Hematopoietic multipotent progenitor cell treated with erythropoietin and hydrocortisone succinate and interleukin-3 and kit ligand, for 4 days (in vitro differentiated cells): Measurements from ENCODE around the gene MRPL58.

Source experiments
- DNase-seq: peaks from one replicate; pipeline ENCODE4 v3.0.0-alpha.2; 2015

Gene MRPL58

DNA sequence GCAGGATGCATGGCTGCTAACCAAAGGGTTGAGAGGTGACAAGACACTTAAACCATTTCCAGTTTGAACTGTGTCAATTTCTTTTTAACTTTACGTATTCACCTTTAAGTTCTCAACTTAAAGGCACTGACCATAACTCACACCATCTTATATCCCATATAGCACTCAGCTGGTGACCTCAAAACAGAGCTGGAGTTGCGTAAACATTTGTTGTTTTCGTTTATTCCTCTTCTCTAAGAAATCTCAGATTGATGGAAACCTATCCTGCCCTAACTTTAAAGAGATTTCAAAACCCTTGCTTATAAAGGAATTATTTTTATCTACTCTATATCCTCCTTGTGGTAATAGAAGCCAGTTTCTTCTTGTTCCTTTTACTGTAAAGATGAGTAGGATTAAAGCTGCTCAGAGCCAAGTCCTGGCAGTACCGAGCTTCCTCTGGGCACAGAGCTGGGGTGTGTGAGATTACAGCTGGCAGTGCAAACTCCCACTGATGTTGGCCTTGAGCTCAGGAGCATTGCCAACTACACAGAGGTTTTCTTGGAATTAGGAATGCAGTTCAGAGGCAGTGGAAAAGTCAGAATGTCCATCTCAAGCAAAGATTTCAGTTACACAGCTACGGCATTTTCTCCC, 35.9 kb downstream of the MRPL58 start:
- peak; percentile 41 for DNase-seq

GRCh38 chr17:75049057-75049456, 36.6 kb downstream of the MRPL58 start:
- DNase-seq = no peak

GRCh38 chr17:75049706-75050105, 37.2 kb downstream of the MRPL58 start:
- no peak for DNase-seq

GRCh38 chr17:75051941-75052340, 39.5 kb downstream of the MRPL58 start:
- DNase-seq = no peak

GRCh38 chr17:75059369-75060345, 47.2 kb downstream of the MRPL58 start:
- DNase-seq = peak; percentile 85

GRCh38 chr17:75060434-75061054, 48.1 kb downstream of the MRPL58 start:
- DNase-seq = no peak

GRCh38 chr17:75061055-75061438, 48.6 kb downstream of the MRPL58 start:
- no peak for DNase-seq

- DNase-seq = no peak
These were observed 49.1 kb downstream of the MRPL58 start for GRCh38 chr17:75061618-75062017.

DNA sequence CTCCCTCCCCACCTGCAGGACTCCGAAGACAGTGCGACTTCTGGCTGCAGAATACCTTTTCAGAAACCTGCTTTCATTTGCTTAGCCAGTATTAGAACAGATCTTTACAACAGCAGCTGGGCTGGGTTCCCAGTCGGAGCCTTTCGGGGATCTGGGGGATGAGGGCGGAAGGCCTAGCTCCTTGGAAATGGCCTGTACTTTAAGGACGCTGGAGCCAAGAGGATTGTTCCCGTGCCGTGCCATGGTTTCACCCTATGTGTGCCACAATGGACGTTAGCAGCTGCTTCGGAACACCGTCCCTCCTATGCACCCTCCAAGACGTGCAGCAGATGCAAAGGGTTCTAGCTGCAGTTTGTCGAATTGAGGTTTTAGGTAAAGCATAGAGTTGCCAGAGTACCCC, 50.7 kb downstream of the MRPL58 start:
- DNase-seq = no peak

DNA sequence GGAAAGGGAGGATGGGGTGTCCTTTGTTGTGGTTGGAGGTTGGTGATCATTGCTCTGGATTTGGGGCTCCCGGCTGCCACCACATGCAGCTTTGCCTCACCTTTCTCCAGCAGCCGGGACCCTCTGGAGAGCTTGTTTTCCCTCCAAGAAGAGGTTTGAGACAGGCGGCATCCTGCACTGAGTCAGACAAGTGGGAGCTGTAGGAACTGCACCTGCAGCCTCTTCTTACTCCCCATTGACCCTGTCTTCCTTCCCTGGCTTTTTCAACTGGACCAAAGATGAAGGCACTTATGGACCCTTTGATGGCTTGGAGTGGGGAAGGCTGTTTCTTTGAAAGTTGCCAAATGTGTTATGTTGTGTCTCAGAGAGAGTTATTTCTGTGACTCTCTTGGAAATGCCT, 51.2 kb downstream of the MRPL58 start:
- DNase-seq = no peak

- no peak for DNase-seq
These were observed 51.6 kb downstream of the MRPL58 start for GRCh38 chr17:75064040-75064439.

GRCh38 chr17:75064460-75064859, 52.0 kb downstream of the MRPL58 start:
- DNase-seq = no peak

- no peak for DNase-seq
These were observed 52.5 kb downstream of the MRPL58 start for GRCh38 chr17:75064867-75065561.

DNA sequence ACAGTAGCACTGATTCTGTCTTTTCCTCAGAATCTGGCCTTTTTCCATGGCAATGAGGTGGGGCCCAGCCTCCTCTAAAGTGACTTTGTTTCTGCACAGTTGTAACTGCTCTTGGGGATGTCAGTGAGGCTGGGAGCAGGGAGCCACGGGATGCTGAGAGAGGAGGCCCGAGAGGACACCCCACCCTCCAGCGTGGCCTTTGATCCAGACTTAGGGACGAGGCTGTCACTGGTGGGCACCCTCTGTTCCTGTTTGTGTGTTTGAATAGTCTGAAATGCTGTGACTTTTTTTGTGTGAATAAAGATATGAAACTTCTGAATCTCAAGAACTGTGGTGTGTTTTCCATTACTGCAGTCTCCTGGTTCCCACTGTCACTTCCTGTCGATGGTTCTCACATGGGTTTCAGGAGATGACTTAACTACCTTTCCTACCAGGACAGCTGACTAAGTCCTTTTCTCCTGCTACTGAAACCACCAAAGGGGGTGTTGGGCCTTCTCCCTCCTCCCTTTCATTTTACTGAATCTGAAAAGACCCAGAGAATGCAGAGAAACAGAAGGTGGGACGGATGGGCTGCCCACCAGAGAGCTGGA, 53.2 kb downstream of the MRPL58 start:
- DNase-seq = no peak

DNA sequence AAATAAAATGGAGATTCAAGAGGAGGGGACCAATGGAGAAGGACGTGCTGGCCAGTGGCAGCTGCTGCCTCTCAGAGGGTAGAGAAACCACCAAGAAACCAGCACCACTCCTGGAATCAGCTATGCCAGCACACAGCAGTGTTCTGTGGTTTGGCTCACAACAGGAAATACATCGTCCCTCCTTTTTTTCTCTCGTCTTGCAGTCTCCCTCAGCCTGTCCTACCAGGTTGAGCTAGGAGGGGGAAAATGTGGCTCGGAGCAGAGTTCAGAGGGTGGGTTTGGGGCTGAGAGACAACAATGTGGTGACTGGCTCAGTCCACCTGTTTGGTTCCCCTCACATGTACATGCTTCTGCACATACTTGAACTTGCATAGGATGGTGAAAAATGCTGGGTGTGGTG, 55.4 kb downstream of the MRPL58 start:
- DNase-seq = peak; percentile 89

DNA sequence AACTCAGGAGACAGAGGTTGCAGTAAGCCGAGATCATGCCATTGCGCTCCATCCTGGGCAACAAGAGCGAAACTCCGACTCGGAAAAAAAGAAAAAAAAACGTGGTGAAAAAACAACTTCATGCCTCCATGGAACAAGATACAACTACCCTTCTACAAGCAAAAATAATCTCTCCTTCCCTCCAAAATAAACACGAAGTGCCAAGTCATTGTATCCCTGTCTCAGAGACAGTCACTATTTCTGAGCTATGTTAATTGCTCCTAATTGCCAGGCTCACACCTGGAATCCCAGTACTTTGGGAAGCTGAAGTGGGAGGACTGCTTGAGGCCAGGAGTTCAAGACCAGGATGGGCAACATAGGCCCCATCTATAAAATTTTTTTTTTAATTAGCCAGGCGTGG, 56.3 kb downstream of the MRPL58 start:
- DNase-seq = no peak

- DNase-seq = peak; percentile 55
These were observed 57.3 kb downstream of the MRPL58 start for GRCh38 chr17:75069783-75070182.
